ENCODE data around the gene ZNF750. TPM values are rescaled to one million over a fixed set of nuclear protein-coding genes. Genes with fewer than 3 reads are reported as not detected.

ZNF750 gene
- total RNA-seq, 1 donor from 2014 or later, result not detected

- intact Hi-C loops (cut with DNase I), result no loop called here
- peak; percentile 84 for DNase-seq (ENCODE audit: low spot score)
These were observed 35.2 kb downstream of the ZNF750 start for GRCh38 chr17:82804442-82805191.

- intact Hi-C loops (cut with DNase I), result no loop called here
These were observed 36.2 kb downstream of the ZNF750 start for GRCh38 chr17:82803606-82804005.

DNA sequence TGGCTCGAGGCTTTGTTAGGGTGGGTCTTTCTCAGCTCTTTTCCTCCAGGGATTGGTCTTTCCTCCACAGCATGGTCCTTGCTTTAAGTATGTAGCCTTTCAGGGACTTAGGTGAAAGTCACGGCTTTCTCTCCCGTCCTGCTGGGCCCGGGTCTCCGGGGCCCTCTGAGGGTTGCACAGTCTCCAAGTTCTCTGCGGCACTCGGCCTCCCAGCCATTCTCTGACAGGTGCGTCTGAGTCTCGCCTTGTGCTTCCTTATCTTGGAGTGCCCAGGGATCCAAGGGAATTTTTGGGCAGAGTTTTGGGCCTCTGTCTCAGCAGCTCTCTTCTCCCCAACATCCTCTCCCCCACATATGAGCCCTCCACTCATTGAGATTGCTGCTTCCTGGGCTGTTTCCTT is 36.6 kb downstream of the ZNF750 start:
- intact Hi-C loops (cut with DNase I), result no loop called here
- no peak for DNase-seq (ENCODE audit: low spot score)

More at GRCh38 chr17:82803606-82804005, 36.2 kb downstream of the ZNF750 start:
- DNase-seq (ENCODE audit: low spot score), result no peak

DNA sequence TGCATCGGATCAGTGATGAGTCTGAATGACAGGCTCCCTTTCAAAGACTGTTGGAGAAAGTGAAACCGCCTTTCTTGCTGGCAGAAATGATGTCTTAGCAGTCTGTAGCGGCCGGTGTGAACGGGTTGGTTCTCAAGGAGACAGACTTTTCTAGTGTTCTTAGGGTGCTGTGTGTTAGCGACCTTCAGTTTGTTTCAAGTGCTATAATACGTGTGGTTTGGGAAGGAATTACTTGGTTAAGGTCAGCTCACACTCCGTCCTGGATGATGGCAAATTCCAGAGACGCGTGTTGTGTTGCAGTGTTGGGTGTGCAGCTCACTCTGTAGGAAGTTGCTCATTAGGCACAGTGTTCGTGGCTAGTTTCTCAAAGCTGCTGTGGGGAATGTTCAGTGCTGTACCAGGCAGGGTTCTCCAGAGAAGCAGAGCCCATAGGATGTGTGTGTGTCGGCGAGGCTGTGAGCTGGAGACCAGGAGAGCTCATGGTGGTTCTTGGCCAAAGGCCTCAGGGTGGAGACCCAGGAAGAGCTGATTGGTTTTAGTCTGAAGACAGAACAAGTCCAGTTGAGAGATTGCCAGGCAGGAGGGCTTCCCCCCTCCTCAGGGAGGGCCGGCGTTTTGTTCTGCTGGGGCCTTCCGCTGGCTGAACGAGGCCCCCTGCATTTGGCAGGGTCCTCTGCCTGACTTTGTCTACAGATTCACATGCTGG is 37.6 kb downstream of the ZNF750 start:
- no peak for DNase-seq (ENCODE audit: low spot score)
- intact Hi-C loops (cut with DNase I), result no loop called here

DNA sequence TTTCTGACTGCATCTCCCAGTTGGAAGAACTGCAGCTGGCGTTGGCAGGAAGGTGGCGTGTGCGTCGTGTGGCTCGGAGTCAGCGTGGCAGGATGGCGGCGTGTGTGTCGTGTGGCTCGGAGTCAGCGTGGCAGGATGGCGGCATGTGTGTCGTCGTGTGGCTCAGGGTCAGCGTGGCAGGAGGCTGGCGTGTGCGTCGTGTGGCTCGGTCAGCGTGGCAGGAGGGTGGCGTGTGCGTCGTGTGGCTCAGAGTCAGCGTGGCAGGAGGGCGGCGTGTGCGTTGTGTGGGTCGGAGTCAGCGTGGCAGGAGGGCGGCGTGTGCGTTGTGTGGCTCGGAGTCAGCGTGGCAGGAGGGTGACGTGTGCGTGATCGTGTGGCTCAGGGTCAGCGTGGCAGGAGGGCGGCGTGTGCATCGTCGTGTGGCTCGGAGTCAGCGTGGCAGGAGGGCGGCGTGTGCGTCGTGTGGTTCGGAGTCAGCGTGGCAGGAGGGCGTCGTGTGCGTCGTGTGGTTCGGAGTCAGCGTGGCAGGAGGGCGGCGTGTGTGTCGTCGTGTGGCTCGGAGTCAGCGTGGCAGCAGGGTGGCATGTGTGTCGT is 38.3 kb downstream of the ZNF750 start:
- intact Hi-C loops (cut with DNase I), result no loop called here
- no peak for DNase-seq (ENCODE audit: low spot score)

GRCh38 chr17:82800885-82801284 is 38.9 kb downstream of the ZNF750 start:
- DNase-seq (ENCODE audit: low spot score), result no peak
- intact Hi-C loops (cut with DNase I), result no loop called here

DNA sequence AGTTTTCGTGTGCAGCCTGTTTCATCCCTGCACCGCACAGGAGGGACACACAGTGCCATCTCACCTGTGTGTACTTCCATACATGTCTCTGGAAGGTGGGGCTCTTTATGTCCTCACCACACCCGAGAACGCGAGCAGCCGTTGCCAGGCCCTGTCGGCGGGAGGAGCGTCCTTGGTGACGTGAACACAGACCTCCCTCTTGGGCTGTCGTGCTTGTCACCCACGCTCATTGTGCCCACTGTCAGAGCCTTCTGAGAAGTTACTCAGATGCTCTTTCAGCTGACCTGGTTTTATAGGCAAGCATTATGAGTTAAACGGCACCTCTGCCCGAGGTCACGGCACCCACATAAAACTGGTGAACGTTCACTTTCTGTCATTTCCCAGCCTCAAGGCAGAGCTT is 40.2 kb downstream of the ZNF750 start:
- intact Hi-C loops (cut with DNase I), result no loop called here
- no peak for DNase-seq (ENCODE audit: low spot score)

DNA sequence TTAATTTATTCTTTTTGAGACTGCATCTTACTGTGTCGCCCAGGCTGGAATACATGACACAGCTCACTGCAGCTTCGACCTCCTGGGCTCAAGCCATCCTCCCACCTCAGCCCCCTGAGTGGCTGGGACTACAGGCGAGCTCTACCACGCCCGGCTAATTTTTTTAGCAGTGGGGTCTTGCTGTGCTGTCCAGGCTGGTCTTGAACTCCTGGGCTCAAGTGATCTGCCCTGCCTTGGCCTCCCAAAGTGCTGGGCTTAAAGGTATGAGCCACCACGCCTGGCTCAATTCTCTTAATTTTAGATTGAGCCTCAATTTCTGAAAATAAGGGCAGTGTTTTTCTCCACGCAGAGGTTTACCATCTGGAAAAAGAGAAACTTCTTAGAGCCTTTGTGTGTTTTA is 41.1 kb downstream of the ZNF750 start:
- intact Hi-C loops (cut with DNase I), result no loop called here
- DNase-seq (ENCODE audit: low spot score), result no peak

- no peak for DNase-seq (ENCODE audit: low spot score)
- intact Hi-C loops (cut with DNase I), result no loop called here
These were observed 42.8 kb downstream of the ZNF750 start for GRCh38 chr17:82797061-82797460.

GRCh38 chr17:82795615-82796014 is 44.2 kb downstream of the ZNF750 start:
- DNase-seq (ENCODE audit: low spot score), result no peak
- intact Hi-C loops (cut with DNase I), result no loop called here

DNA sequence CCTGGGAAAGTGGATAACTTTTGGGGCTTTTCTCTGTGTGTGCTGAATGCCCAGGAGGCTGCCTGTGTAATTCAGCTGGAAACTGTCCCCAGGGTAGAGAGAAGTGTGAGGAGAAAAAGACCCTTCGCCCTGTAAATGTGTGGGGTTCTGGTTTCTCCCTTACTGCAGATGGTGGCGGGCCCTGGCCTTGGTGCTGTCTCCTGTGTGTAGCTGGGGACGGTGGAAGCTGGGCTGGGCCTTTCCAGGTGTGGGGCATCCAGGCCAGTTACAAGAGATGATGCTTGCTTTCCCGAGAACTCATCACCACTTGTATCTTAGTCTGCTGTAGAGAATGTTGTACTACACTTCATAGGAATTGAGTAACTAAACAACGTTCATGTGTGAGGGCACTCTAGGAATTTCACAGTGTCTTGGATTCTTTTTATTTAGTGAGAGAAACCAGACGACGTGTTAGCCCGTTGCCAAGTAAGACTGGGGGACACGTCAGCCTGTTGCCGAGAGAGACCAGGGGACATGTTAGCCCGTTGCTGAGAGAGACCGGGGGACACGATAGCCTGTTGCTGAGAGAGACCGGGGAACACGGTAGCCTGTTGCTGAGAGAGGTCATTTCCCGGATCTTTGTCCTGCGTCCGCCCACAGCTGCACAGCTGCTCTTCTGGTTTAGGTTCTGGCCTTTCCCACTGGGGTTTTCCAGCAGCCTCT is 44.9 kb downstream of the ZNF750 start:
- intact Hi-C loops (cut with DNase I), result no loop called here
- no peak for DNase-seq (ENCODE audit: low spot score)

DNA sequence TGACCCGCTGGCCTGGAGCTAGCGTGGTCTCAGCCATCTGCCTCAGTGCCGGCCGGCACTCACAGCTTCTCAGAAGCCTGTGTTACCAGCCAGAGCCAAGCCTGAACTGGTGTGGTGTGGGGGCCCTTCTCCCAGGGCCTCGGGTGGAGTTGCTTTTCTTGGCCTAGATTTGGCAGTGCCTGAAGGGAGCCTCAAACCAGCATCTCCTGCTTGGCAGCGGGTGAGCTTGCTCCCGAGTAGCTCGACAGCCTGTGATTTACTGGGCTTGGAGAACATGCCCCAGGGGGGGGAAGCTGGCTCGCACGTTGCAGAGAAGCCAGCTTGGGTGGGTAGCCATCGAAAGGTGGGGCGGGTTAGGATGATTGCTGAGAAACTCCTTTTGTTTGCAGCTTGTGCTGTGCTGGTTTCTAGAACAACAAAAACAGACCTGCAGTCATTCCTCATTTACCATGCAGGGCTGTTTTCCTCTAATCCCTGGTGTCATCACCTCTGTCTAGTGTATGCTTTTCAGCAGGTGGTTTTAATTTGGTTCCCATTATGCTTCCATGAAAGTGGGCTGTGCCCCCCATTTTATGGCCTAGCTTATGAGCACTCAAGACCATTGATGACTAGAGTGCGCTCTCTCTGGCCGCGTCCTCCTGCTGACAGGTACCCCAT is 45.7 kb downstream of the ZNF750 start:
- intact Hi-C loops (cut with DNase I), result no loop called here
- no peak for DNase-seq (ENCODE audit: low spot score)

DNA sequence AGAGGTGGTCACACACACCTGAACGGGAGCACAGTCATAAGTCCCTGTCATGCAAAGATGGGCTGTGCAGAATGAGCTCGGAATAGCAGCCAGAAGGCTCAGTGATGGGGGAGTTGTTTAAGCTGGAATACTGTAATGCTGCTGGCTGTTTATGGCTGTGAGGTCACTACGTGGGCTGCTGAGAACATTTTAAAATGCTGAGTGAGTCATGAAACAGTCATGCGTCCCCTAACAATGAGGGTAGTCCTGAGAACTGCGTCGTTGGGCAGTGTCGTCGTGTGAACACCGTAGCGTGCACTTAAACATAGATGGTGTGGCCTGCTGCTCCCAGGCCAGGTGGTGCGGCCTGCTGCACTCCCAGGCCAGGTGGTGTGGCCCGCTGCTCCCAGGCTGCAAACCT is 48.3 kb downstream of the ZNF750 start:
- intact Hi-C loops (cut with DNase I), result no loop called here
- DNase-seq (ENCODE audit: low spot score), result no peak

GRCh38 chr17:82790391-82790790 is 49.4 kb downstream of the ZNF750 start:
- DNase-seq (ENCODE audit: low spot score), result no peak
- intact Hi-C loops (cut with DNase I), result no loop called here

GRCh38 chr17:82789806-82790205 is 50.0 kb downstream of the ZNF750 start:
- intact Hi-C loops (cut with DNase I), result no loop called here
- no peak for DNase-seq (ENCODE audit: low spot score)

DNA sequence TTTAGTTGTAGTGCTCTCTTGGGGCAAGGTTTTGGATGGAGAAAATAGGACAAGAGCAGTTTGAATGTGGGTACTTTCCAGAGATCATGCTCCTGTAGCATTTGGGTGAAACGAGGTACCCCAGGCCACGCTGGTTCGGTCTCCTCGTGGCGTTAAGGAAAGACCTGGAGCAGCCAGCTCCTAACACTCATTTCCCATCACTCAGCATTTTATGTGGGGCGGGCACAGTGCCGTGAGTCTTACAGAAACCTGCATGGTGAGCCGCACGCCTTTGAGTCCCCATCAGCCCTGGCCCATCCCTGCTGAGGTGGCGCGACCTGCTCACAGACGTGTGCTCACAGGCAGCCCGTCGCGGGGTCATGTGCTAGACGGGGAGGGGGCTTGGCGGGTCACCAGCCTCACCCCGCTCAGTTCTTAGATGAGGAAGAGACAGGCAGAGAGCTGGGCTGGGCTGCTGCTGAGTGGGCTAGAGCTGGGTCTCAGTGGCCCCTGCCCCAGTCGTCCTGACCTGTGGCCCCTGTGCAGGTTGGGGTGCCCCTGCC is 50.7 kb downstream of the ZNF750 start:
- DNase-seq (ENCODE audit: low spot score), result no peak
- intact Hi-C loops (cut with DNase I), result no loop called here

DNA sequence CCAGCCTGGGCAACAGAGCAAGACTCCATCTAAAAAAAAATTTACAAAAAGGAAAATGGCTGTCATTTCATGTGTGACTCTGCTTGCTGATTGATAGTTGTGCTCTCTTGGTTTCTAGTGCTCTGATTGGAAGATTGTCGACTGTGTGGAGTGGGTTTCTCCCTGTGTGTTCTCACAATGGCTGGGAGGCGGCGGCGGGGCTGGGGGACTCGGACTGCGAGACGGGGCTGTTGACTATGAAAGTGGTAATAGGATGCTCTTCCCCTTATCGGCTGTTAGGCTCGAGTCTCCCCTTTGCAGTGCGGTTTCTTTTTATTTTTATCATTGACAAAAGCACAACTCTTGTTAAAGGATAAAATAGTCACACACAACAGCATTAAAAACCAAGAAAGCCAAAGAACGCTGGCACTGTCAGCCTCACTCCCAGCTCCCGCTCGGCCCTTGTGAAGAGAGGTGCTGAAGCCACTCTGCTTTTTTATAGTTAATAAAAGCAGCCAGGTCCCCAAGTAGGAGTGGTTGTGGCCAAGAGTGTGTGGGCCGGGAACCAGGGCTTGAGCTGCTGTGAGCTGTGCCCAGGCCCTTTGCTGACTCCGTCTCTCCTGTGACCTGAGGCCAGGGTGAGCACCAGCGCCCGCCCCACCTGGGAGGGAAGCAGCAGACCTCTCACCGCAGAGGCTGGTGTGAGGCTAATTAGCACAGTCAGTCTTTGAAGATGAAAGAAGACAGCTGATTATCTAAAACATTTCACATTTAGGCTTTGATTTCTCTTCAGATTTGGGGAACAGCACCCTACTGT is 51.4 kb downstream of the ZNF750 start:
- DNase-seq (ENCODE audit: low spot score), result no peak
- intact Hi-C loops (cut with DNase I), result no loop called here

- intact Hi-C loops (cut with DNase I), result no loop called here
- DNase-seq (ENCODE audit: low spot score), result no peak
These were observed 52.6 kb downstream of the ZNF750 start for GRCh38 chr17:82787081-82787848.

Measured in cardiac septum (tissue), 1 donor.